A673 (cell line): Measurements from ENCODE around the gene PERM1. TPM values are rescaled to one million over a fixed set of nuclear protein-coding genes. Genes with fewer than 3 reads are reported as not detected.

Source experiments
- BruUV-seq: library from RNA; stranded (reverse); fragments of 400-500 nt; replicated peaks from 2 replicates; lab custom pipeline; 2021; lab: Mats Ljungman, UMichigan
- CTCF ChIA-PET: fragments of 300-600 bp; sonication (Branson Sonifier 250); formaldehyde crosslinking; loops from one replicate; lab custom pipeline; 2022; ENCODE audit warnings: antibody characterized with exemption; lab: Charles Lee
- POLR2A ChIA-PET: fragments of 300-600 bp; sonication (Branson Sonifier 250); formaldehyde crosslinking; loops from one replicate; lab custom pipeline; 2022; ENCODE audit warnings: antibody characterized with exemption; ENCODE audit not compliant: low non-redundant PET; lab: Charles Lee
- DNase-seq: peaks from one replicate; pipeline ENCODE4 v3.0.0-alpha.2; 2015; ENCODE audit warnings: low spot score
- H3K27ac ChIP-seq: fragments of 200-600 bp; sonication (generic); 2 replicates; pipeline ENCODE4 v1.5.1; 2016; ENCODE audit warnings: mixed run types, low read depth, mild to moderate bottlenecking, mixed read lengths, antibody characterized with exemption, low read length; ENCODE audit not compliant: poor library complexity, severe bottlenecking
- H3K27me3 ChIP-seq: fragments of 200-600 bp; sonication (generic); replicated peaks from 2 replicates; pipeline ENCODE4 v1.6.1; 2017; ENCODE audit warnings: mixed run types, low read depth, mild to moderate bottlenecking, mixed read lengths, antibody characterized with exemption, low read length; ENCODE audit not compliant: insufficient read depth, poor library complexity
- H3K36me3 ChIP-seq: fragments of 200-600 bp; sonication (generic); 2 replicates; pipeline ENCODE4 v1.6.1; 2016; ENCODE audit warnings: mixed run types, mild to moderate bottlenecking, mixed read lengths, antibody characterized with exemption, low read length; ENCODE audit not compliant: insufficient read depth, poor library complexity, severe bottlenecking
- H3K4me1 ChIP-seq: fragments of 200-600 bp; sonication (generic); 2 replicates; pipeline ENCODE4 v1.6.1; 2017; ENCODE audit warnings: mixed run types, mild to moderate bottlenecking, mixed read lengths, antibody characterized with exemption, low read length; ENCODE audit not compliant: insufficient read depth, poor library complexity, severe bottlenecking
- H3K4me3 ChIP-seq: fragments of 200-600 bp; sonication (generic); 2 replicates; pipeline ENCODE4 v1.5.1; 2016; ENCODE audit warnings: low read depth, mixed run types, mild to moderate bottlenecking, mixed read lengths, low read length; ENCODE audit not compliant: poor library complexity, severe bottlenecking
- H3K9me3 ChIP-seq: fragments of 200-600 bp; sonication (generic); 2 replicates; pipeline ENCODE4 v1.6.1; 2016; ENCODE audit warnings: mixed run types, low read depth, mild to moderate bottlenecking, mixed read lengths, antibody characterized with exemption, low read length; ENCODE audit not compliant: poor library complexity, severe bottlenecking
- CTCF ChIP-seq: fragments of 300-800, 200-600 bp; sonication (generic); conservative IDR thresholded peaks from 2 replicates; pipeline ENCODE4 v1.5.1; 2017; ENCODE audit warnings: low read depth, mild to moderate bottlenecking, antibody characterized with exemption, low read length, moderate library complexity, mixed read lengths
- EZH2 ChIP-seq: fragments of 200-600 bp; sonication (generic); IDR thresholded peaks from 2 replicates; pipeline ENCODE4 v1.6.1; 2017; ENCODE audit warnings: borderline replicate concordance, low read depth, mild to moderate bottlenecking, mixed read lengths, antibody characterized with exemption, low read length; ENCODE audit not compliant: poor library complexity, severe bottlenecking
- intact Hi-C: fragments of 100-400 bp; cut with micrococcal nuclease; formaldehyde crosslinking; loops from one replicate; pipeline ENCODE4 v1.10.0; 2022; ENCODE audit not compliant: unreplicated experiment
- total RNA-seq: library from RNA; stranded (reverse); gene quantifications from 2 replicates; pipeline ENCODE4 v1.2.3, GENCODE V29; 2021

Gene PERM1
- total RNA-seq, 1 experiment from 2014 or later: not detected

GRCh38 chr1:975365-975764 is 6.5 kb downstream of the PERM1 start:
- no peak for DNase-seq
- Histone ChIP-seq H3K4me1 (peaks cover 8% of the 10 kb centered on the region), H3K9me3 (no peaks in the 10 kb centered on the region), H3K27me3 (peaks cover 20% of the 10 kb centered on the region), H3K27ac (no peak overlapping the region), H3K36me3 (no peaks in the 10 kb centered on the region), H3K4me3 (peak overlapping the region; percentile 48)
- ChIA-PET POLR2A (no interaction called here), CTCF (no interaction called here)
- intact Hi-C loops: loop anchor here (5.0 kb wide), 1 partner anchor 108 kb away; no protein-coding TSS in a partner anchor
- TF ChIP-seq EZH2 (no peak), CTCF (no peak)
- BruUV-seq: no TSS peak

- Histone ChIP-seq H3K9me3 (no peaks in the 10 kb centered on the region), H3K36me3 (no peaks in the 10 kb centered on the region), H3K27me3 (peaks cover 25% of the 10 kb centered on the region), H3K27ac (no peak overlapping the region), H3K4me1 (peaks cover 8% of the 10 kb centered on the region), H3K4me3 (no peak overlapping the region)
- ChIA-PET POLR2A (no interaction called here), CTCF (no interaction called here)
- intact Hi-C loops: loop anchor here (5.0 kb wide), 1 partner anchor 108 kb away; no protein-coding TSS in a partner anchor
- DNase-seq: no peak
- BruUV-seq: no TSS peak
- TF ChIP-seq EZH2: no peak
- TF ChIP-seq CTCF: no peak
Observed at GRCh38 chr1:974687-975328, 7.1 kb downstream of the PERM1 start.

GRCh38 chr1:974293-974640 is 7.6 kb downstream of the PERM1 start:
- Histone ChIP-seq H3K4me1 (peaks cover 8% of the 10 kb centered on the region), H3K36me3 (no peaks in the 10 kb centered on the region), H3K27ac (no peak overlapping the region), H3K27me3 (peaks cover 25% of the 10 kb centered on the region), H3K4me3 (no peak overlapping the region), H3K9me3 (no peaks in the 10 kb centered on the region)
- ChIA-PET POLR2A (no interaction called here), CTCF (no interaction called here)
- intact Hi-C loops: no loop called here
- no TSS peak for BruUV-seq
- TF ChIP-seq EZH2: no peak
- TF ChIP-seq CTCF: no peak
- DNase-seq: no peak
